Breast epithelium (tissue), 4 donors: ENCODE data around the gene ELF4. TPM values are rescaled to one million over a fixed set of nuclear protein-coding genes. Genes with fewer than 3 reads are reported as not detected.
A peak's percentile ranks its signal among the peaks of the same experiment; 100 is the strongest.

Experiments
- DNase-seq, 2 donors: peaks; one replicate each; pipeline ENCODE4 v3.0.0-alpha.2; 2019; ENCODE audit warnings: low spot score in 2 of 2
- H3K27ac ChIP-seq, 2 donors: fragments of 200-600 bp; sonication (generic) in 1 of 2; one replicate each; pipeline ENCODE4 v1.5.1; 2016 to 2019; ENCODE audit warnings: mild to moderate bottlenecking in 1 of 2
- H3K27me3 ChIP-seq, 2 donors: fragments of 200-600 bp; sonication (generic) in 1 of 2; one replicate each; pipeline versions ENCODE4 v1.5.1 to v1.6.0; 2017 to 2019; ENCODE audit warnings: control low read depth in 1 of 2, mild to moderate bottlenecking in 1 of 2
- H3K36me3 ChIP-seq: fragments of 200-600 bp; one replicate; pipeline ENCODE4 v1.5.1; 2019
- H3K4me1 ChIP-seq, 2 donors: fragments of 200-600 bp; sonication (generic); one replicate each; pipeline ENCODE4 v1.5.1; 2016 to 2019; ENCODE audit warnings: control low read depth in 1 of 2
- H3K4me3 ChIP-seq, 3 donors: fragments of 200-600 bp; sonication (generic); 1 replicate in 2 of 3; 2 replicates in 1 of 3; pipeline ENCODE4 v1.5.1; 2016 to 2019; ENCODE audit warnings: mild to moderate bottlenecking in 3 of 3, moderate library complexity in 2 of 3
- H3K9me3 ChIP-seq, 2 donors: fragments of 200-600 bp; sonication (generic) in 1 of 2; one replicate each; pipeline ENCODE4 v1.5.1; 2016 to 2019; ENCODE audit warnings: control low read depth in 1 of 2
- POLR2A ChIP-seq: fragments of 450-650 bp; IDR thresholded peaks from one replicate; pipeline ENCODE4 v1.6.1; 2016; ENCODE audit warnings: antibody characterized with exemption, mild to moderate bottlenecking, moderate library complexity
- POLR2AphosphoS5 ChIP-seq, 3 donors: sonication (generic); formaldehyde crosslinking; IDR thresholded peaks; one replicate each; pipeline ENCODE4 v1.6.1; 2017; ENCODE audit warnings: antibody characterized with exemption in 3 of 3
- intact Hi-C: fragments of 100-400 bp; cut with DNase I; formaldehyde crosslinking; loops from one replicate; pipeline ENCODE4 v1.15.1; 2023; ENCODE audit warnings: low total_unique reads
- total RNA-seq, 3 donors: library from RNA; depleted of rRNA; stranded (reverse); fragments of >200 nt; gene quantifications; one replicate each; pipeline ENCODE4 v1.1.0, GENCODE V29; 2016
- TF ChIP-seq, protein P1 (sequence below), 3 donors: fragments of 450-650 bp; IDR thresholded peaks; one replicate each; pipeline ENCODE4 v1.5.1; 2016 to 2017; ENCODE audit warnings: antibody characterized with exemption in 3 of 3, mild to moderate bottlenecking in 3 of 3, moderate library complexity in 3 of 3

Gene ELF4
- total RNA-seq, 3 donors from 2014 or later, result 5.3 to 10.7 (median 9.2) TPM

DNA sequence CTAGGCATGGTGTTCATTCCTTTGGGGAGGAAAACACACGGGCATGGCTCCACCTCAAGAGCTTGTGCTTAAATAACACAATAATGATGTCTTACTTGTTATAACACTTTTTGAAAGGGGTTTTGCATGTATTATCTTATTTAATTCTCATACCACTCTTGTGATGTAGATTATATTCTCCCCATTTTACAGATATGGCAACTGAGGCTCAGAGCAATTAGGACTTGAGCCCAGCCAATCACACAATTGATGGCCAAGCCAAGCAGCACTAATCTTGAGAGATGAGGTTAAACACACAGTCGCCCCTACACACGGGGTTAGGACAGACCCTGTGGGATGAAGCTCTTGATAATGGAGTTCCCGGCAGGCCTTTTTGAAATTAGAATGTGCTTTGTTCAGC, 82.7 kb downstream of the ELF4 start:
- no peak for DNase-seq
- H3K27ac ChIP-seq, result no peak overlapping the region
- no peaks in the 10 kb centered on the region for H3K36me3 ChIP-seq
- no peak overlapping the region for H3K4me3 ChIP-seq
- no peaks in the 10 kb centered on the region for H3K4me1 ChIP-seq
- TF ChIP-seq POLR2AphosphoS5 (IDR thresholded peaks at IDR 0.05), result no peak
- TF ChIP-seq, protein P1, sequence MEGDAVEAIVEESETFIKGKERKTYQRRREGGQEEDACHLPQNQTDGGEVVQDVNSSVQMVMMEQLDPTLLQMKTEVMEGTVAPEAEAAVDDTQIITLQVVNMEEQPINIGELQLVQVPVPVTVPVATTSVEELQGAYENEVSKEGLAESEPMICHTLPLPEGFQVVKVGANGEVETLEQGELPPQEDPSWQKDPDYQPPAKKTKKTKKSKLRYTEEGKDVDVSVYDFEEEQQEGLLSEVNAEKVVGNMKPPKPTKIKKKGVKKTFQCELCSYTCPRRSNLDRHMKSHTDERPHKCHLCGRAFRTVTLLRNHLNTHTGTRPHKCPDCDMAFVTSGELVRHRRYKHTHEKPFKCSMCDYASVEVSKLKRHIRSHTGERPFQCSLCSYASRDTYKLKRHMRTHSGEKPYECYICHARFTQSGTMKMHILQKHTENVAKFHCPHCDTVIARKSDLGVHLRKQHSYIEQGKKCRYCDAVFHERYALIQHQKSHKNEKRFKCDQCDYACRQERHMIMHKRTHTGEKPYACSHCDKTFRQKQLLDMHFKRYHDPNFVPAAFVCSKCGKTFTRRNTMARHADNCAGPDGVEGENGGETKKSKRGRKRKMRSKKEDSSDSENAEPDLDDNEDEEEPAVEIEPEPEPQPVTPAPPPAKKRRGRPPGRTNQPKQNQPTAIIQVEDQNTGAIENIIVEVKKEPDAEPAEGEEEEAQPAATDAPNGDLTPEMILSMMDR (IDR thresholded peaks at IDR 0.05), result no peak
- TF ChIP-seq POLR2A, result no peak
- H3K27me3 ChIP-seq, result peaks cover 0 to 13% of the 10 kb centered on the region in 2 donors
- no peaks in the 10 kb centered on the region for H3K9me3 ChIP-seq
- intact Hi-C loops, result no loop called here

- TF ChIP-seq POLR2A (no peak), POLR2AphosphoS5 (IDR thresholded peaks at IDR 0.05) (no peak)
- TF ChIP-seq, protein P1 (IDR thresholded peaks at IDR 0.05), result no peak
- no peaks in the 10 kb centered on the region for H3K36me3 ChIP-seq
- H3K27me3 ChIP-seq, result peaks cover 0 to 8% of the 10 kb centered on the region in 2 donors
- H3K4me1 ChIP-seq, result no peaks in the 10 kb centered on the region
- H3K9me3 ChIP-seq, result no peaks in the 10 kb centered on the region
- no peak for DNase-seq
- H3K27ac ChIP-seq, result no peak overlapping the region
- no peak overlapping the region for H3K4me3 ChIP-seq
- intact Hi-C loops, result no loop called here
These were observed 85.0 kb downstream of the ELF4 start for GRCh38 chrX:130025256-130025655.

DNA sequence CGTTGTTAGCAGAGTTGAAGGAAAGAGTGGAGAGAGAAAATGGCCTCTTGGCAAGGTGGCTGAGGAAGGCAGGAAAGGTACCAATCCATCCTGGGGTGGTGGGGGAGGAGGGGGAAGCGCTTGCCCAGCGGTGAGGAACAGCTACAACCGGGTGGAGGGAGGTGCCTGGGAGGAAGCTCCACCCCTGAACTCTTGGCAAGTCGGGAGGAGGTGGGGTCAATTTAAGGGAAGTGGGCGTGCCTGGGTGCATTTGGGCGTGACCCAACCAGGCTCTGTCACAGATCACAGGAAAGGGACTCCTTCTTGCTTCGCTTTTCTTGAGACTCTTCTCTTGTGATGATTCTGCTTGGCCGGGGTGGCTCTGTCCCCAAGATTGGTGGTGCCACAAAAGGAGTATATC, 86.2 kb downstream of the ELF4 start:
- intact Hi-C loops, result no loop called here
- H3K27me3 ChIP-seq, result peaks cover 0 to 6% of the 10 kb centered on the region in 2 donors
- H3K4me3 ChIP-seq, result no peak overlapping the region
- DNase-seq, result peak; percentile 38 to 51
- no peaks in the 10 kb centered on the region for H3K36me3 ChIP-seq
- H3K4me1 ChIP-seq, result no peaks in the 10 kb centered on the region
- H3K27ac ChIP-seq, result no peak overlapping the region
- H3K9me3 ChIP-seq, result no peaks in the 10 kb centered on the region
- TF ChIP-seq, protein P1 (IDR thresholded peaks at IDR 0.05), result no peak
- no peak for TF ChIP-seq POLR2A
- no peak for TF ChIP-seq POLR2AphosphoS5 (IDR thresholded peaks at IDR 0.05)

- Histone ChIP-seq H3K4me3 (no peak overlapping the region), H3K27ac (no peak overlapping the region), H3K36me3 (no peaks in the 10 kb centered on the region), H3K27me3 (peaks cover 0 to 10% of the 10 kb centered on the region in 2 donors), H3K4me1 (no peaks in the 10 kb centered on the region), H3K9me3 (no peaks in the 10 kb centered on the region)
- no peak for DNase-seq
- intact Hi-C loops, result no loop called here
- TF ChIP-seq POLR2A (no peak), POLR2AphosphoS5 (IDR thresholded peaks at IDR 0.05) (no peak)
- TF ChIP-seq, protein P1 (IDR thresholded peaks at IDR 0.05), result no peak
These were observed 89.5 kb downstream of the ELF4 start for GRCh38 chrX:130020661-130021324.

DNA sequence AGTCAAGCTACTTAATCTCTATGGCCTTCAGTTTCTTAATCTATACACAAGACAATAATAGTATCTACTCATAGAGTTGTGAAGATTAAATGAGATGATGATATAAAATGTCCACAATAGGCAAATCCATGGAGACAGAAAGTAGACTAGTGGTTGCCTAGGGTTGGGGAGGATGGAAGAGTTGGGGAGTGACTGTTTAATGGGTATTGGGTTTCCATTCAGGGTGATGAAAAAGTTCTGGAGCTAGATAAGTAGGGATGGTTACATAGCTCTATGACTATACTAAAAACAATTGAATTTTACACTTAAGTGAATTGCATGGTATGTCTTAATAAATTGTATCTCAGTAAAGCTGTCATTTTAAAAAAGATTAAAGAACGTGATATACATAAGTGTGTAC, 92.2 kb downstream of the ELF4 start:
- no peak for DNase-seq
- peaks cover 0 to 13% of the 10 kb centered on the region in 2 donors for H3K27me3 ChIP-seq
- no peaks in the 10 kb centered on the region for H3K4me1 ChIP-seq
- H3K27ac ChIP-seq, result no peak overlapping the region
- TF ChIP-seq POLR2AphosphoS5 (IDR thresholded peaks at IDR 0.05), result no peak
- TF ChIP-seq POLR2A, result no peak
- TF ChIP-seq, protein P1 (IDR thresholded peaks at IDR 0.05), result no peak
- intact Hi-C loops, result no loop called here
- no peaks in the 10 kb centered on the region for H3K36me3 ChIP-seq
- H3K9me3 ChIP-seq, result no peaks in the 10 kb centered on the region
- no peak overlapping the region for H3K4me3 ChIP-seq
